HCT116 (cell line): Measurements from ENCODE around the gene LEAP2. TPM values are rescaled to one million over a fixed set of nuclear protein-coding genes. Genes with fewer than 3 reads are reported as not detected.
A peak's percentile ranks its signal among the peaks of the same experiment; 100 is the strongest.

Source experiments
- ATAC-seq: fragments of 200-7000 bp; cut with Tn5 transposase; 2 replicates; pipeline ENCODE4 v1.9.1; 2020; ENCODE audit warnings: mild to moderate bottlenecking, moderate library complexity
- BruUV-seq: library from RNA; stranded (reverse); fragments of 400-500 nt; replicated peaks from 2 replicates; lab custom pipeline; 2021; lab: Mats Ljungman, UMichigan
- CTCF ChIA-PET: fragments of 300-600 bp; sonication (Branson Sonifier 250); formaldehyde crosslinking; loops from one replicate; lab custom pipeline; 2021; ENCODE audit warnings: antibody characterized with exemption; lab: Charles Lee
- POLR2A ChIA-PET: fragments of 300-600, 350-600 bp; sonication (Branson Sonifier 250); formaldehyde crosslinking; loops from one replicate; lab custom pipeline; 2021; ENCODE audit warnings: antibody characterized with exemption; lab: Charles Lee
- RAD21 ChIA-PET, 2 experiments: fragments of 300-600 bp; sonication (Branson Sonifier 250); formaldehyde crosslinking; loops; one replicate each; lab custom pipeline; 2023; ENCODE audit warnings: low total read pairs in 2 of 2; ENCODE audit not compliant: uncharacterized antibody in 2 of 2, unreplicated experiment in 2 of 2, low non-redundant PET in 1 of 2; lab: Charles Lee
- DNase-seq: peaks from one replicate; pipeline ENCODE4 v3.0.0-alpha.2; 2010; ENCODE audit warnings: low read depth, low spot score
- H2AFZ ChIP-seq: fragments of 200-600 bp; shearing (Covaris generic), sonication (generic); 2 replicates; pipeline ENCODE4 v1.6.1; 2017; ENCODE audit warnings: low read depth, mixed run types, mixed read lengths, antibody characterized with exemption, low read length; ENCODE audit not compliant: poor library complexity, severe bottlenecking
- H3K27ac ChIP-seq: 2 replicates; pipeline ENCODE4 v1.5.1; 2012; ENCODE audit warnings: low read depth, low read length
- H3K27me3 ChIP-seq: fragments of 200-600 bp; sonication (generic); 2 replicates; pipeline ENCODE4 v1.6.1; 2016; ENCODE audit warnings: mixed run types, low read length, mixed read lengths; ENCODE audit not compliant: insufficient read depth
- H3K36me3 ChIP-seq, 2 experiments: fragments of 200-500 bp in 1 of 2; fragments of 200-600 bp in 1 of 2; sonication (Bioruptor generic) in 1 of 2; sonication (generic) in 1 of 2; 2 replicates each; pipeline versions ENCODE4 v1.5.1 to v1.6.1; 2014 to 2016; ENCODE audit warnings: low read length in 2 of 2, inconsistent platforms in 1 of 2, mixed read lengths in 1 of 2, mixed run types in 1 of 2; ENCODE audit not compliant: insufficient read depth in 2 of 2, control insufficient read depth in 1 of 2
- H3K4me1 ChIP-seq, 2 experiments: fragments of 200-600 bp in 1 of 2; sonication (generic) in 1 of 2; 2 replicates each; pipeline versions ENCODE4 v1.5.1 to v1.6.1; 2012 to 2017; ENCODE audit warnings: low read length in 2 of 2, inconsistent platforms in 1 of 2, mild to moderate bottlenecking in 1 of 2, mixed read lengths in 1 of 2, mixed run types in 1 of 2, moderate library complexity in 1 of 2; ENCODE audit not compliant: insufficient read depth in 2 of 2, control insufficient read depth in 1 of 2
- H3K4me2 ChIP-seq: fragments of 200-600 bp; sonication (generic); 2 replicates; pipeline ENCODE4 v1.6.1; 2017; ENCODE audit warnings: mixed run types, low read length, mixed read lengths
- H3K4me3 ChIP-seq, 2 experiments: fragments of 200-600 bp in 1 of 2; sonication (generic) in 1 of 2; replicated peaks in 1 of 2; 2 replicates each; pipeline ENCODE4 v1.5.1; 2011 to 2016; ENCODE audit warnings: low read length in 2 of 2, control low read depth in 1 of 2, low read depth in 1 of 2, mild to moderate bottlenecking in 1 of 2, mixed read lengths in 1 of 2, mixed run types in 1 of 2
- H3K79me2 ChIP-seq: fragments of 200-600 bp; sonication (generic); 2 replicates; pipeline ENCODE4 v1.6.1; 2017; ENCODE audit warnings: mild to moderate bottlenecking, mixed run types, low read length, moderate library complexity, mixed read lengths; ENCODE audit not compliant: insufficient read depth
- H3K9ac ChIP-seq: fragments of 200-600 bp; sonication (generic); 2 replicates; pipeline ENCODE4 v1.6.1; 2016; ENCODE audit warnings: low read length, mixed read lengths
- H3K9me2 ChIP-seq: fragments of 200-600 bp; sonication (generic), shearing (Covaris generic); 2 replicates; pipeline ENCODE4 v1.6.1; 2017; ENCODE audit warnings: mixed run types, mild to moderate bottlenecking, moderate library complexity; ENCODE audit not compliant: insufficient read depth
- H3K9me3 ChIP-seq, 2 experiments: fragments of 200-500 bp in 1 of 2; fragments of 200-600 bp in 1 of 2; sonication (Bioruptor generic) in 1 of 2; sonication (generic) in 1 of 2; 2 replicates each; pipeline ENCODE4 v1.6.1; 2014 to 2017; ENCODE audit warnings: low read length in 2 of 2, mixed read lengths in 2 of 2, inconsistent platforms in 1 of 2, low read depth in 1 of 2, mild to moderate bottlenecking in 1 of 2, mixed run types in 1 of 2, moderate library complexity in 1 of 2; ENCODE audit not compliant: control insufficient read depth in 1 of 2, insufficient read depth in 1 of 2
- H4K20me1 ChIP-seq: fragments of 200-600 bp; sonication (generic), shearing (Covaris generic); 2 replicates; pipeline ENCODE4 v1.6.1; 2017; ENCODE audit warnings: mixed run types, mild to moderate bottlenecking, moderate library complexity; ENCODE audit not compliant: insufficient read depth
- ATF3 ChIP-seq: IDR thresholded peaks from 2 replicates; pipeline ENCODE4 v1.6.1; 2012
- CBX3 ChIP-seq: IDR thresholded peaks from 2 replicates; pipeline ENCODE4 v1.6.1; 2012; ENCODE audit warnings: low read depth
- CTCF ChIP-seq, 3 experiments: fragments of 200-600 bp in 1 of 3; sonication (generic) in 1 of 3; IDR thresholded peaks in 2 of 3; conservative IDR thresholded peaks in 1 of 3; 2 replicates each; pipeline ENCODE4 v1.5.1; 2012 to 2017; ENCODE audit warnings: low read depth in 2 of 3, low read length in 2 of 3, antibody characterized with exemption in 1 of 3, borderline replicate concordance in 1 of 3, control low read depth in 1 of 3, mild to moderate bottlenecking in 1 of 3, mixed read lengths in 1 of 3, mixed run types in 1 of 3, moderate library complexity in 1 of 3; ENCODE audit not compliant: insufficient read depth in 1 of 3
- ELF1 ChIP-seq: IDR thresholded peaks from 2 replicates; pipeline ENCODE4 v1.6.1; 2012; ENCODE audit warnings: low read depth, borderline replicate concordance
- EZH2 ChIP-seq: fragments of 200-600 bp; sonication (generic); IDR thresholded peaks from 2 replicates; pipeline ENCODE4 v1.6.1; 2017; ENCODE audit warnings: antibody characterized with exemption, mixed run types
- EZH2phosphoT487 ChIP-seq: fragments of 200-600 bp; IDR thresholded peaks from 2 replicates; pipeline ENCODE4 v1.6.1; 2018; ENCODE audit warnings: antibody characterized with exemption, borderline replicate concordance
- JUND ChIP-seq: IDR thresholded peaks from 2 replicates; pipeline ENCODE4 v1.6.1; 2012
- REST ChIP-seq: IDR thresholded peaks from 2 replicates; pipeline ENCODE4 v1.6.1; 2012; ENCODE audit warnings: low read depth
- SP1 ChIP-seq: IDR thresholded peaks from 2 replicates; pipeline ENCODE4 v1.6.1; 2012; ENCODE audit warnings: low read depth
- SRF ChIP-seq: IDR thresholded peaks from 2 replicates; pipeline ENCODE4 v1.6.1; 2012; ENCODE audit warnings: low read depth
- TCF7L2 ChIP-seq: IDR thresholded peaks from 2 replicates; pipeline ENCODE4 v1.7.0; 2011; ENCODE audit warnings: borderline replicate concordance, inconsistent platforms; ENCODE audit not compliant: insufficient read depth, insufficient read length; ENCODE audit errors: extremely low read depth
- YY1 ChIP-seq: IDR thresholded peaks from 2 replicates; pipeline ENCODE4 v1.6.1; 2011; ENCODE audit warnings: low read length, low read depth, moderate library complexity, mild to moderate bottlenecking; ENCODE audit not compliant: insufficient replicate concordance; ENCODE audit errors: extremely low read depth
- ZNF274 ChIP-seq: fragments of 200-500 bp; sonication (Bioruptor generic); IDR thresholded peaks from 2 replicates; pipeline ENCODE4 v1.6.1; 2014; ENCODE audit warnings: mild to moderate bottlenecking, low read depth, low read length, inconsistent platforms
- intact Hi-C: fragments of 100-400 bp; cut with micrococcal nuclease; formaldehyde crosslinking; loops from 2 replicates; pipeline ENCODE4 v1.10.0; 2022
- total RNA-seq: library from RNA; stranded (reverse); gene quantifications from one replicate; pipeline ENCODE4 v1.2.1, GENCODE V29; 2021; ENCODE audit not compliant: unreplicated experiment

The LEAP2 gene
- total RNA-seq, 1 experiment from 2014 or later = 1.2 TPM

GRCh38 chr5:132871459-132872284, 1.8 kb upstream of the LEAP2 start:
- no peak overlapping the region for H3K4me2 ChIP-seq
- no peak overlapping the region for H3K27ac ChIP-seq
- no peaks in the 10 kb centered on the region for H3K9me2 ChIP-seq
- TF ChIP-seq CBX3 (no peak), EZH2 (no peak), SRF (no peak), CTCF (IDR thresholded peaks at IDR 0.05 in 2 of 3, conservative IDR thresholded peaks at IDR 0.05 in 1 of 3; ENCODE audit: borderline replicate concordance in 1 of 3, insufficient read depth in 1 of 3, low read depth in 2 of 3, low read length in 2 of 3) (no peak), ELF1 (no peak), ZNF274 (no peak), EZH2phosphoT487 (no peak), YY1 (no peak), SP1 (no peak), ATF3 (no peak), REST (no peak), TCF7L2 (no peak), JUND (no peak)
- no peak overlapping the region for H2AFZ ChIP-seq
- no peaks in the 10 kb centered on the region for H4K20me1 ChIP-seq
- peaks cover 4 to 19% of the 10 kb centered on the region in 2 experiments; a peak in 2 of 4 replicates for H3K36me3 ChIP-seq
- peaks cover 23% of the 10 kb centered on the region for H3K79me2 ChIP-seq
- ChIA-PET RAD21 (no interaction called here), CTCF (interaction anchor here (1.3 kb wide), 1 partner anchor 12 kb away, joined by 5 read pairs; no protein-coding TSS in a partner anchor), POLR2A (interaction anchor here (0.8 kb wide), 1 partner anchor 34 kb away, joined by 3 read pairs; no protein-coding TSS in a partner anchor)
- DNase-seq (no peak), ATAC-seq (no peak)
- peaks cover 4 to 8% of the 10 kb centered on the region in 2 experiments; a peak in 3 of 4 replicates for H3K4me1 ChIP-seq
- H3K4me3 ChIP-seq = no peak overlapping the region
- no peaks in the 10 kb centered on the region for H3K9me3 ChIP-seq
- H3K9ac ChIP-seq = no peak overlapping the region
- intact Hi-C loops = no loop called here
- no peaks in the 10 kb centered on the region for H3K27me3 ChIP-seq
- TSS peak; percentile 27 for BruUV-seq
